Fibroblast of lung (primary cell): ENCODE results near the gene MAJIN. TPM values are rescaled to one million over a fixed set of nuclear protein-coding genes. Genes with fewer than 3 reads are reported as not detected.

Experiments
- DNase-seq, 2 donors: peaks; one replicate each; pipeline versions ENCODE4 v3.0.0 to v3.0.0-alpha.2; 2010; ENCODE audit warnings: low read depth in 2 of 2
- H2AFZ ChIP-seq: 2 replicates; pipeline ENCODE4 v1.5.1; 2012; ENCODE audit warnings: low read length, control low read depth, inconsistent platforms
- H3K27ac ChIP-seq: 2 replicates; pipeline ENCODE4 v1.5.1; 2011; ENCODE audit warnings: low read length, control low read depth; ENCODE audit not compliant: insufficient read depth
- H3K27me3 ChIP-seq: 2 replicates; pipeline ENCODE4 v1.5.1; 2011; ENCODE audit warnings: mild to moderate bottlenecking, low read length; ENCODE audit not compliant: control insufficient read depth, insufficient read depth
- H3K36me3 ChIP-seq: 2 replicates; pipeline ENCODE4 v1.5.1; 2011; ENCODE audit warnings: low read length; ENCODE audit not compliant: control insufficient read depth, insufficient read depth
- H3K4me1 ChIP-seq: 2 replicates; pipeline ENCODE4 v1.5.1; 2011; ENCODE audit warnings: low read length; ENCODE audit not compliant: control insufficient read depth, insufficient read depth; ENCODE audit errors: extremely low read depth
- H3K4me2 ChIP-seq: 2 replicates; pipeline ENCODE4 v1.5.1; 2011; ENCODE audit warnings: low read length, control low read depth; ENCODE audit not compliant: insufficient read depth; ENCODE audit errors: extremely low read depth
- H3K4me3 ChIP-seq, 4 experiments: fragments of 200-600 bp in 1 of 4; sonication (generic) in 1 of 4; replicated peaks in 1 of 4; 2 replicates each; pipeline ENCODE4 v1.5.1; 2011 to 2016; ENCODE audit warnings: low read length in 4 of 4, low read depth in 3 of 4, mild to moderate bottlenecking in 3 of 4, control low read depth in 2 of 4, inconsistent platforms in 1 of 4, mixed read lengths in 1 of 4; ENCODE audit not compliant: insufficient read depth in 1 of 4; ENCODE audit errors: control extremely low read depth in 1 of 4
- H3K79me2 ChIP-seq: 2 replicates; pipeline ENCODE4 v1.5.1; 2012; ENCODE audit warnings: mild to moderate bottlenecking, low read length, inconsistent platforms; ENCODE audit not compliant: control insufficient read depth, insufficient read depth
- H3K9ac ChIP-seq: 2 replicates; pipeline ENCODE4 v1.5.1; 2011; ENCODE audit warnings: mild to moderate bottlenecking, low read length, control low read depth; ENCODE audit not compliant: insufficient read depth
- H3K9me3 ChIP-seq: 2 replicates; pipeline ENCODE4 v1.5.1; 2012; ENCODE audit warnings: low read depth, low read length; ENCODE audit not compliant: control insufficient read depth, insufficient read depth
- H4K20me1 ChIP-seq: 2 replicates; pipeline ENCODE4 v1.5.1; 2011; ENCODE audit warnings: low read length; ENCODE audit not compliant: control insufficient read depth, insufficient read depth; ENCODE audit errors: extremely low read depth
- CTCF ChIP-seq, 2 donors: IDR thresholded peaks in 1 of 2; conservative IDR thresholded peaks in 1 of 2; 1 replicate in 1 of 2; 2 replicates in 1 of 2; pipeline ENCODE4 v1.5.1; 2011 to 2012; ENCODE audit warnings: low read length in 2 of 2, control low read depth in 1 of 2, inconsistent platforms in 1 of 2, low read depth in 1 of 2, mild to moderate bottlenecking in 1 of 2
- EZH2 ChIP-seq: IDR thresholded peaks from 2 replicates; pipeline ENCODE4 v1.5.1; 2012; ENCODE audit warnings: low read length, control low read depth, mild to moderate bottlenecking; ENCODE audit errors: missing control alignments
- polyA plus RNA-seq, 2 donors: library from polyadenylated mRNA; depleted of rRNA in 1 of 2; stranded (reverse) in 1 of 2; unstranded in 1 of 2; fragments of >200 nt; gene quantifications; 2 replicates each; pipeline ENCODE4 v1.2.1, GENCODE V29; 2011 to 2012; ENCODE audit warnings: missing spikeins in 1 of 2
- total RNA-seq: library from RNA; depleted of rRNA; stranded (reverse); fragments of >200 nt; gene quantifications from 2 replicates; pipeline ENCODE4 v1.2.1, GENCODE V29; 2014

The MAJIN gene
- total and polyA plus RNA-seq, 2 donors (not counting 1 experiment from before 2014, with no cell fraction given) = not detected

GRCh38 chr11:64933213-64933934 is 38.5 kb downstream of the MAJIN start:
- no peak overlapping the region for H3K4me2 ChIP-seq
- H3K4me3 ChIP-seq = no peak overlapping the region
- TF ChIP-seq CTCF (conservative IDR thresholded peaks at IDR 0.05 in 1 of 2, IDR thresholded peaks at IDR 0.05 in 1 of 2; ENCODE audit: low read depth in 1 of 2, low read length in 2 of 2) (no peak), EZH2 (no peak)
- H3K4me1 ChIP-seq = no peaks in the 10 kb centered on the region
- H3K27me3 ChIP-seq = peaks cover 1% of the 10 kb centered on the region
- H3K27ac ChIP-seq = no peak overlapping the region
- H3K9me3 ChIP-seq = no peaks in the 10 kb centered on the region
- H3K36me3 ChIP-seq = peaks cover 14% of the 10 kb centered on the region
- H4K20me1 ChIP-seq = no peaks in the 10 kb centered on the region
- no peaks in the 10 kb centered on the region for H3K79me2 ChIP-seq
- H3K9ac ChIP-seq = no peak overlapping the region
- H2AFZ ChIP-seq = no peak overlapping the region
- DNase-seq = no peak

- H3K4me1 ChIP-seq = no peaks in the 10 kb centered on the region
- H3K27ac ChIP-seq = no peak overlapping the region
- no peak for DNase-seq
- H3K4me3 ChIP-seq = no peak overlapping the region
- H3K4me2 ChIP-seq = no peak overlapping the region
- no peak overlapping the region for H2AFZ ChIP-seq
- no peaks in the 10 kb centered on the region for H3K79me2 ChIP-seq
- H3K9me3 ChIP-seq = no peaks in the 10 kb centered on the region
- H3K9ac ChIP-seq = no peak overlapping the region
- TF ChIP-seq CTCF (conservative IDR thresholded peaks at IDR 0.05 in 1 of 2, IDR thresholded peaks at IDR 0.05 in 1 of 2; ENCODE audit: low read depth in 1 of 2, low read length in 2 of 2) (no peak), EZH2 (no peak)
- no peaks in the 10 kb centered on the region for H4K20me1 ChIP-seq
- no peaks in the 10 kb centered on the region for H3K27me3 ChIP-seq
- H3K36me3 ChIP-seq = peaks cover 14% of the 10 kb centered on the region
These were observed 39.6 kb downstream of the MAJIN start for GRCh38 chr11:64932324-64932723.

- TF ChIP-seq EZH2 (no peak), CTCF (conservative IDR thresholded peaks at IDR 0.05 in 1 of 2, IDR thresholded peaks at IDR 0.05 in 1 of 2; ENCODE audit: low read depth in 1 of 2, low read length in 2 of 2) (no peak)
- Histone ChIP-seq H3K36me3 (peaks cover 19% of the 10 kb centered on the region), H3K4me2 (no peak overlapping the region), H3K27ac (no peak overlapping the region), H2AFZ (no peak overlapping the region), H3K9ac (no peak overlapping the region), H3K79me2 (no peaks in the 10 kb centered on the region), H3K4me3 (no peak overlapping the region), H3K4me1 (no peaks in the 10 kb centered on the region), H4K20me1 (no peaks in the 10 kb centered on the region), H3K9me3 (no peaks in the 10 kb centered on the region), H3K27me3 (no peaks in the 10 kb centered on the region)
- DNase-seq = no peak
These were observed 40.6 kb downstream of the MAJIN start for GRCh38 chr11:64931290-64931689.
